ENCODE results near the gene TDRD9.

TDRD9 gene

GRCh38 chr14:103923863-103924262 lies 4.4 kb upstream of the TDRD9 start:
- no peak overlapping the region for H3K4me3 ChIP-seq (ENCODE audit: low read depth in 1 of 2, low read length in 2 of 2)
- no peaks in the 10 kb centered on the region for H3K9me3 ChIP-seq (ENCODE audit: control insufficient read depth in 1 of 2, low read length in 2 of 2)
- H3K27me3 ChIP-seq (ENCODE audit: control insufficient read depth in 1 of 2, insufficient read depth in 2 of 2, low read length in 2 of 2), result no peaks in the 10 kb centered on the region
- H3K4me1 ChIP-seq (ENCODE audit: control insufficient read depth in 1 of 2, insufficient read depth in 2 of 2, low read length in 2 of 2), result peaks cover 0 to 8% of the 10 kb centered on the region in 2 donors
- H3K27ac ChIP-seq (ENCODE audit: low read depth, low read length), result no peak overlapping the region
- no peak overlapping the region for H3K9ac ChIP-seq (ENCODE audit: low read depth in 1 of 2, low read length in 2 of 2)
- no peaks in the 10 kb centered on the region for H3K36me3 ChIP-seq (ENCODE audit: control insufficient read depth in 1 of 2, insufficient read depth in 2 of 2, low read length in 2 of 2)

GRCh38 chr14:103925316-103925715 lies 2.9 kb upstream of the TDRD9 start:
- Histone ChIP-seq H3K9ac (ENCODE audit: low read depth in 1 of 2, low read length in 2 of 2) (no peak overlapping the region), H3K4me1 (ENCODE audit: control insufficient read depth in 1 of 2, insufficient read depth in 2 of 2, low read length in 2 of 2) (peaks cover 0 to 8% of the 10 kb centered on the region in 2 donors), H3K9me3 (ENCODE audit: control insufficient read depth in 1 of 2, low read length in 2 of 2) (no peaks in the 10 kb centered on the region), H3K4me3 (ENCODE audit: low read depth in 1 of 2, low read length in 2 of 2) (no peak overlapping the region), H3K27me3 (ENCODE audit: control insufficient read depth in 1 of 2, insufficient read depth in 2 of 2, low read length in 2 of 2) (no peaks in the 10 kb centered on the region), H3K27ac (ENCODE audit: low read depth, low read length) (no peak overlapping the region), H3K36me3 (ENCODE audit: control insufficient read depth in 1 of 2, insufficient read depth in 2 of 2, low read length in 2 of 2) (no peaks in the 10 kb centered on the region)

- no peaks in the 10 kb centered on the region for H3K4me1 ChIP-seq (ENCODE audit: control insufficient read depth in 1 of 2, insufficient read depth in 2 of 2, low read length in 2 of 2)
Measured at GRCh38 chr14:103927566-103927965, 690 bp upstream of the TDRD9 start.

GRCh38 chr14:103930051-103930604 lies 1.9 kb downstream of the TDRD9 start:
- no peak overlapping the region for H3K27ac ChIP-seq (ENCODE audit: low read depth, low read length)
- H3K36me3 ChIP-seq (ENCODE audit: control insufficient read depth in 1 of 2, insufficient read depth in 2 of 2, low read length in 2 of 2), result no peaks in the 10 kb centered on the region
- no peak overlapping the region for H3K9ac ChIP-seq (ENCODE audit: low read depth in 1 of 2, low read length in 2 of 2)
- no peak overlapping the region for H3K4me3 ChIP-seq (ENCODE audit: low read depth in 1 of 2, low read length in 2 of 2)
- no peaks in the 10 kb centered on the region for H3K27me3 ChIP-seq (ENCODE audit: control insufficient read depth in 1 of 2, insufficient read depth in 2 of 2, low read length in 2 of 2)
- no peaks in the 10 kb centered on the region for H3K9me3 ChIP-seq (ENCODE audit: control insufficient read depth in 1 of 2, low read length in 2 of 2)
- no peaks in the 10 kb centered on the region for H3K4me1 ChIP-seq (ENCODE audit: control insufficient read depth in 1 of 2, insufficient read depth in 2 of 2, low read length in 2 of 2)

More at GRCh38 chr14:103927566-103927965, 690 bp upstream of the TDRD9 start:
- Histone ChIP-seq H3K27ac (ENCODE audit: low read depth, low read length) (no peak overlapping the region), H3K4me3 (ENCODE audit: low read depth in 1 of 2, low read length in 2 of 2) (no peak overlapping the region), H3K9ac (ENCODE audit: low read depth in 1 of 2, low read length in 2 of 2) (no peak overlapping the region), H3K9me3 (ENCODE audit: control insufficient read depth in 1 of 2, low read length in 2 of 2) (no peaks in the 10 kb centered on the region), H3K27me3 (ENCODE audit: control insufficient read depth in 1 of 2, insufficient read depth in 2 of 2, low read length in 2 of 2) (no peaks in the 10 kb centered on the region), H3K36me3 (ENCODE audit: control insufficient read depth in 1 of 2, insufficient read depth in 2 of 2, low read length in 2 of 2) (no peaks in the 10 kb centered on the region)

GRCh38 chr14:103931422-103931821 lies 3.2 kb downstream of the TDRD9 start:
- no peaks in the 10 kb centered on the region for H3K27me3 ChIP-seq (ENCODE audit: control insufficient read depth in 1 of 2, insufficient read depth in 2 of 2, low read length in 2 of 2)
- no peaks in the 10 kb centered on the region for H3K9me3 ChIP-seq (ENCODE audit: control insufficient read depth in 1 of 2, low read length in 2 of 2)
- H3K27ac ChIP-seq (ENCODE audit: low read depth, low read length), result no peak overlapping the region
- H3K9ac ChIP-seq (ENCODE audit: low read depth in 1 of 2, low read length in 2 of 2), result no peak overlapping the region
- no peak overlapping the region for H3K4me3 ChIP-seq (ENCODE audit: low read depth in 1 of 2, low read length in 2 of 2)
- H3K4me1 ChIP-seq (ENCODE audit: control insufficient read depth in 1 of 2, insufficient read depth in 2 of 2, low read length in 2 of 2), result no peaks in the 10 kb centered on the region
- H3K36me3 ChIP-seq (ENCODE audit: control insufficient read depth in 1 of 2, insufficient read depth in 2 of 2, low read length in 2 of 2), result no peaks in the 10 kb centered on the region

GRCh38 chr14:103932791-103933490 lies 4.7 kb downstream of the TDRD9 start:
- Histone ChIP-seq H3K4me1 (ENCODE audit: control insufficient read depth in 1 of 2, insufficient read depth in 2 of 2, low read length in 2 of 2) (no peaks in the 10 kb centered on the region), H3K9me3 (ENCODE audit: control insufficient read depth in 1 of 2, low read length in 2 of 2) (no peaks in the 10 kb centered on the region), H3K36me3 (ENCODE audit: control insufficient read depth in 1 of 2, insufficient read depth in 2 of 2, low read length in 2 of 2) (no peaks in the 10 kb centered on the region), H3K27me3 (ENCODE audit: control insufficient read depth in 1 of 2, insufficient read depth in 2 of 2, low read length in 2 of 2) (no peaks in the 10 kb centered on the region), H3K27ac (ENCODE audit: low read depth, low read length) (no peak overlapping the region), H3K9ac (ENCODE audit: low read depth in 1 of 2, low read length in 2 of 2) (no peak overlapping the region), H3K4me3 (ENCODE audit: low read depth in 1 of 2, low read length in 2 of 2) (no peak overlapping the region)

- H3K9ac ChIP-seq (ENCODE audit: low read depth in 1 of 2, low read length in 2 of 2), result no peak overlapping the region
- H3K4me1 ChIP-seq (ENCODE audit: control insufficient read depth in 1 of 2, insufficient read depth in 2 of 2, low read length in 2 of 2), result no peaks in the 10 kb centered on the region
- no peaks in the 10 kb centered on the region for H3K9me3 ChIP-seq (ENCODE audit: control insufficient read depth in 1 of 2, low read length in 2 of 2)
- H3K27ac ChIP-seq (ENCODE audit: low read depth, low read length), result no peak overlapping the region
- no peaks in the 10 kb centered on the region for H3K27me3 ChIP-seq (ENCODE audit: control insufficient read depth in 1 of 2, insufficient read depth in 2 of 2, low read length in 2 of 2)
- H3K36me3 ChIP-seq (ENCODE audit: control insufficient read depth in 1 of 2, insufficient read depth in 2 of 2, low read length in 2 of 2), result no peaks in the 10 kb centered on the region
- H3K4me3 ChIP-seq (ENCODE audit: low read depth in 1 of 2, low read length in 2 of 2), result no peak overlapping the region
Measured at GRCh38 chr14:103935102-103935501, 6.8 kb downstream of the TDRD9 start.

- Histone ChIP-seq H3K4me1 (ENCODE audit: control insufficient read depth in 1 of 2, insufficient read depth in 2 of 2, low read length in 2 of 2) (no peaks in the 10 kb centered on the region), H3K4me3 (ENCODE audit: low read depth in 1 of 2, low read length in 2 of 2) (no peak overlapping the region), H3K27me3 (ENCODE audit: control insufficient read depth in 1 of 2, insufficient read depth in 2 of 2, low read length in 2 of 2) (peaks cover 0 to 10% of the 10 kb centered on the region in 2 donors), H3K9me3 (ENCODE audit: control insufficient read depth in 1 of 2, low read length in 2 of 2) (no peaks in the 10 kb centered on the region), H3K27ac (ENCODE audit: low read depth, low read length) (no peak overlapping the region), H3K9ac (ENCODE audit: low read depth in 1 of 2, low read length in 2 of 2) (no peak overlapping the region), H3K36me3 (ENCODE audit: control insufficient read depth in 1 of 2, insufficient read depth in 2 of 2, low read length in 2 of 2) (no peaks in the 10 kb centered on the region)
Measured at GRCh38 chr14:103941462-103941861, 13.2 kb downstream of the TDRD9 start.

GRCh38 chr14:103941973-103942736 lies 13.9 kb downstream of the TDRD9 start, which contains the start of gene RD3L:
TSS of gene RD3L (minus strand) at chr14:103942529. CDS start at chr14:103941695, 834 bp downstream.
- Histone ChIP-seq H3K4me1 (ENCODE audit: control insufficient read depth in 1 of 2, insufficient read depth in 2 of 2, low read length in 2 of 2) (no peaks in the 10 kb centered on the region), H3K27ac (ENCODE audit: low read depth, low read length) (no peak within 1 kb of the TSS), H3K9me3 (ENCODE audit: control insufficient read depth in 1 of 2, low read length in 2 of 2) (peaks cover 4 to 5% of the 10 kb centered on the region in 2 donors), H3K36me3 (ENCODE audit: control insufficient read depth in 1 of 2, insufficient read depth in 2 of 2, low read length in 2 of 2) (no peaks in the 10 kb centered on the region), H3K27me3 (ENCODE audit: control insufficient read depth in 1 of 2, insufficient read depth in 2 of 2, low read length in 2 of 2) (peaks cover 0 to 10% of the 10 kb centered on the region in 2 donors), H3K4me3 (ENCODE audit: low read depth in 1 of 2, low read length in 2 of 2) (no peak within 1 kb of the TSS), H3K9ac (ENCODE audit: low read depth in 1 of 2, low read length in 2 of 2) (no peak within 1 kb of the TSS)

GRCh38 chr14:103943673-103944072 lies 15.4 kb downstream of the TDRD9 start:
- H3K4me1 ChIP-seq (ENCODE audit: control insufficient read depth in 1 of 2, insufficient read depth in 2 of 2, low read length in 2 of 2), result no peaks in the 10 kb centered on the region
- H3K27ac ChIP-seq (ENCODE audit: low read depth, low read length), result no peak overlapping the region
- H3K4me3 ChIP-seq (ENCODE audit: low read depth in 1 of 2, low read length in 2 of 2), result no peak overlapping the region
- peaks cover 0 to 10% of the 10 kb centered on the region in 2 donors for H3K27me3 ChIP-seq (ENCODE audit: control insufficient read depth in 1 of 2, insufficient read depth in 2 of 2, low read length in 2 of 2)
- no peak overlapping the region for H3K9ac ChIP-seq (ENCODE audit: low read depth in 1 of 2, low read length in 2 of 2)
- H3K9me3 ChIP-seq (ENCODE audit: control insufficient read depth in 1 of 2, low read length in 2 of 2), result peaks cover 4 to 5% of the 10 kb centered on the region in 2 donors
- H3K36me3 ChIP-seq (ENCODE audit: control insufficient read depth in 1 of 2, insufficient read depth in 2 of 2, low read length in 2 of 2), result no peaks in the 10 kb centered on the region

All from duodenal mucosa (tissue), 2 donors.